Smooth muscle cell (in vitro differentiated cells): ENCODE data around the gene RPTOR. TPM values are rescaled to one million over a fixed set of nuclear protein-coding genes. Genes with fewer than 3 reads are reported as not detected.

Experiments
- DNase-seq: peaks from one replicate; lab custom pipeline; 2025; ENCODE audit not compliant: unreplicated experiment; lab: John Stamatoyannopoulos, UW
- H2AFZ ChIP-seq: fragments of 200-600 bp; sonication (generic); 2 replicates; pipeline ENCODE4 v1.6.0; 2016; ENCODE audit warnings: antibody characterized with exemption, low read depth, mild to moderate bottlenecking
- H3F3A ChIP-seq: fragments of 200-600 bp; sonication (generic); 2 replicates; pipeline ENCODE4 v1.6.0; 2017; ENCODE audit warnings: antibody characterized with exemption, low read depth
- H3K27ac ChIP-seq: fragments of 200-600 bp; sonication (generic); 2 replicates; pipeline ENCODE4 v1.5.1; 2016; ENCODE audit warnings: low read depth, mild to moderate bottlenecking
- H3K27me3 ChIP-seq: fragments of 200-600 bp; sonication (generic); 2 replicates; pipeline ENCODE4 v1.6.1; 2016; ENCODE audit warnings: low read depth, mild to moderate bottlenecking
- H3K36me3 ChIP-seq: fragments of 200-600 bp; sonication (generic); 2 replicates; pipeline ENCODE4 v1.5.1; 2016; ENCODE audit warnings: low read depth
- H3K4me1 ChIP-seq: fragments of 200-600 bp; sonication (generic); 2 replicates; pipeline ENCODE4 v1.5.1; 2016; ENCODE audit warnings: low read depth
- H3K4me2 ChIP-seq: fragments of 200-600 bp; sonication (generic); 2 replicates; pipeline ENCODE4 v1.6.0; 2016; ENCODE audit warnings: mild to moderate bottlenecking
- H3K4me3 ChIP-seq: fragments of 200-600 bp; sonication (generic); 2 replicates; pipeline ENCODE4 v1.5.1; 2016; ENCODE audit warnings: mild to moderate bottlenecking
- H3K79me2 ChIP-seq: fragments of 200-600 bp; sonication (generic); 2 replicates; pipeline ENCODE4 v1.6.0; 2016; ENCODE audit warnings: low read depth, mild to moderate bottlenecking
- H3K9ac ChIP-seq: fragments of 200-600 bp; sonication (generic); 2 replicates; pipeline ENCODE4 v1.6.0; 2016; ENCODE audit warnings: low read depth
- H3K9me3 ChIP-seq: fragments of 200-600 bp; sonication (generic); replicated peaks from 2 replicates; pipeline ENCODE4 v1.5.1; 2016; ENCODE audit warnings: low read depth
- H4K20me1 ChIP-seq: fragments of 200-600 bp; sonication (generic); 2 replicates; pipeline ENCODE4 v1.6.0; 2016; ENCODE audit warnings: low read depth
- WGBS: methylation state at CpG from one replicate; pipeline ENCODE4 v1.1.7; 2016; ENCODE audit warnings: low lambda C conversion rate; 5-methylcytosine and 5-hydroxymethylcytosine counted together
- polyA plus RNA-seq: library from polyadenylated mRNA; unstranded; fragments of >200 nt; fragmentation: Nextera tagmentation; extraction: Ambion mirVana; gene quantifications from 2 replicates; pipeline ENCODE4 v1.2.1, GENCODE V29; 2016
- total RNA-seq: library from RNA; depleted of rRNA; stranded (reverse); fragments of >200 nt; gene quantifications from 2 replicates; pipeline ENCODE4 v1.2.3, GENCODE V29; 2014
- TF ChIP-seq, protein P1 (sequence below): fragments of 200-600 bp; sonication (generic); IDR thresholded peaks from 2 replicates; pipeline ENCODE4 v1.5.1; 2017; ENCODE audit warnings: borderline replicate concordance, mild to moderate bottlenecking, antibody characterized with exemption; ENCODE audit not compliant: insufficient read depth, poor library complexity, severe bottlenecking

The RPTOR gene
- total and polyA plus RNA-seq, 2 experiments from 2014 or later = 10.6 to 12.2 TPM

DNA sequence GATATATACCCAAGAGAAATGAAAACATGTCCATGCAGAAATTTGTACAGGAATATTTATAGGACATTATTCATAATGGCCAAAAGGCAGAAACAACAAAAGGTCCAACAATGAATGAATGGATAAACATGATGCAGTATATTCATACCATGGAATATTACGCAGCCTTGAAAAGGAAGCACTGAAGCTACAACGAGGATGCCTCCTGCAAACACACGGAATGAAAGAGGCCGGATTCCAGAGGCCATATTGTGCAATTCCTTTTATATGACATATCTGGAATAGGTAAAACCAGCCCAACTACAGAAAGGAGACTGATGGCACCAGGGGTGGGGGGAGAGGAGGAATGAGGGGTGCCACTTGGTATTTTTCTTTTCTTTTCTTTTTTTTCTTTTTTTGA, 432.5 kb downstream of the RPTOR start:
- DNase-seq = no peak
- H3K9me3 ChIP-seq = no peaks in the 10 kb centered on the region
- WGBS = 92% methylated on average over 4 of the region's 4 CpGs
- H3K36me3 ChIP-seq = no peaks in the 10 kb centered on the region
- no peak overlapping the region for H3K9ac ChIP-seq
- no peak overlapping the region for H2AFZ ChIP-seq
- H3K27ac ChIP-seq = no peak overlapping the region
- TF ChIP-seq, protein P1, sequence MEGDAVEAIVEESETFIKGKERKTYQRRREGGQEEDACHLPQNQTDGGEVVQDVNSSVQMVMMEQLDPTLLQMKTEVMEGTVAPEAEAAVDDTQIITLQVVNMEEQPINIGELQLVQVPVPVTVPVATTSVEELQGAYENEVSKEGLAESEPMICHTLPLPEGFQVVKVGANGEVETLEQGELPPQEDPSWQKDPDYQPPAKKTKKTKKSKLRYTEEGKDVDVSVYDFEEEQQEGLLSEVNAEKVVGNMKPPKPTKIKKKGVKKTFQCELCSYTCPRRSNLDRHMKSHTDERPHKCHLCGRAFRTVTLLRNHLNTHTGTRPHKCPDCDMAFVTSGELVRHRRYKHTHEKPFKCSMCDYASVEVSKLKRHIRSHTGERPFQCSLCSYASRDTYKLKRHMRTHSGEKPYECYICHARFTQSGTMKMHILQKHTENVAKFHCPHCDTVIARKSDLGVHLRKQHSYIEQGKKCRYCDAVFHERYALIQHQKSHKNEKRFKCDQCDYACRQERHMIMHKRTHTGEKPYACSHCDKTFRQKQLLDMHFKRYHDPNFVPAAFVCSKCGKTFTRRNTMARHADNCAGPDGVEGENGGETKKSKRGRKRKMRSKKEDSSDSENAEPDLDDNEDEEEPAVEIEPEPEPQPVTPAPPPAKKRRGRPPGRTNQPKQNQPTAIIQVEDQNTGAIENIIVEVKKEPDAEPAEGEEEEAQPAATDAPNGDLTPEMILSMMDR = no peak
- no peaks in the 10 kb centered on the region for H4K20me1 ChIP-seq
- H3K4me2 ChIP-seq = no peak overlapping the region
- H3K4me3 ChIP-seq = no peak overlapping the region
- no peaks in the 10 kb centered on the region for H3K27me3 ChIP-seq
- H3K4me1 ChIP-seq = no peaks in the 10 kb centered on the region
- H3K79me2 ChIP-seq = no peaks in the 10 kb centered on the region
- no peaks in the 10 kb centered on the region for H3F3A ChIP-seq

DNA sequence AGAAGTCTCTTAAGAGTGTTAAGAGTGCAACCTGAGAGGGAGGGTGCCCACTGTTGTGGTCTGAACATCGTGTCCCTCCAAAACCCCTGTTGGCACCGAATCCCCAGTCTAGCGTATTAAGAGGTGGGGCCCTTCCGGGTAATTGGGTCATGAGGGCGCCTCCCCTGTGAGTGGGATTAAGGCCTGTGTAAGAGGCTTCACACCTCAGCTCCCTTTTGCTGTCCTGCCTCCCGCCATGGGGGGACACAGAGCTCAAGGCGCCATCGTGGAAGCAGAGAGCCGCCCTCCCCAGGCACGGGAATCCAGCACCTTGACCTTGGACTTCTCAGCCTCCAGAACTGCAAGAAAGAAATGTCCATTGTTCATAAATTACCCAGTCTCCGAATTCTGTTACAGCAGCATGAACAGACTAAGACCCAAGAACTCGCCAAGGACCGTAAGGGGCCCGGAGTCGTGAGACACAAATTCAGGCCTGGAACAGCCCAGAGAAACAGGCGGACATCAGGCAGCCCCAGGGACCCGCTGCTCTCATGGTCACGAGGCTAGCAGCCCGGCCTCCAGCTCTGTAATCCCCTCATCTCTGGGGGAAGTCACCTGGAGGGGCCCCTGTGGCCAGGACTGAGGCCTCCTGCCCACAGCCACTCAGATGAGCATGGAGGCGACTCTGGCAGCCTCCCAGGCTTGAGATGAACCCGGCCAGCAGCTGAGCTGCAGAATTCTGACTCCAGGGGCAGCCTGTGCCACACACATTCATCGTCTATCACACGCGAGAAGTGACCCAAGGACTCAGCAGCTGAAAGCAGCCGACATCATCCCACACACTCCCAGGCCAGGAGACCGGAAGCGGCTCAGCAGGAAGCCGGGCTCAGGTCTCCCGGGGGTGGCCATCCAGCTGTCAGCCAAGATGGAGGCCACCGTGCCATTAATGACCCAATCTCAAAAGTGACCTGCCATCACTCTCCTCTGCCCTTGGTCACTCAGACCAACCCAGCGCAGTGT, 434.2 kb downstream of the RPTOR start:
- Histone ChIP-seq H4K20me1 (no peaks in the 10 kb centered on the region), H3K27me3 (no peaks in the 10 kb centered on the region), H2AFZ (no peak overlapping the region), H3K9me3 (no peaks in the 10 kb centered on the region), H3K4me2 (no peak overlapping the region), H3F3A (no peaks in the 10 kb centered on the region), H3K4me3 (no peak overlapping the region), H3K79me2 (no peaks in the 10 kb centered on the region), H3K36me3 (no peaks in the 10 kb centered on the region), H3K4me1 (no peaks in the 10 kb centered on the region), H3K9ac (no peak overlapping the region), H3K27ac (no peak overlapping the region)
- TF ChIP-seq, protein P1 = no peak
- DNase-seq = no peak
- 78% methylated on average over 31 of the region's 31 CpGs for WGBS

DNA sequence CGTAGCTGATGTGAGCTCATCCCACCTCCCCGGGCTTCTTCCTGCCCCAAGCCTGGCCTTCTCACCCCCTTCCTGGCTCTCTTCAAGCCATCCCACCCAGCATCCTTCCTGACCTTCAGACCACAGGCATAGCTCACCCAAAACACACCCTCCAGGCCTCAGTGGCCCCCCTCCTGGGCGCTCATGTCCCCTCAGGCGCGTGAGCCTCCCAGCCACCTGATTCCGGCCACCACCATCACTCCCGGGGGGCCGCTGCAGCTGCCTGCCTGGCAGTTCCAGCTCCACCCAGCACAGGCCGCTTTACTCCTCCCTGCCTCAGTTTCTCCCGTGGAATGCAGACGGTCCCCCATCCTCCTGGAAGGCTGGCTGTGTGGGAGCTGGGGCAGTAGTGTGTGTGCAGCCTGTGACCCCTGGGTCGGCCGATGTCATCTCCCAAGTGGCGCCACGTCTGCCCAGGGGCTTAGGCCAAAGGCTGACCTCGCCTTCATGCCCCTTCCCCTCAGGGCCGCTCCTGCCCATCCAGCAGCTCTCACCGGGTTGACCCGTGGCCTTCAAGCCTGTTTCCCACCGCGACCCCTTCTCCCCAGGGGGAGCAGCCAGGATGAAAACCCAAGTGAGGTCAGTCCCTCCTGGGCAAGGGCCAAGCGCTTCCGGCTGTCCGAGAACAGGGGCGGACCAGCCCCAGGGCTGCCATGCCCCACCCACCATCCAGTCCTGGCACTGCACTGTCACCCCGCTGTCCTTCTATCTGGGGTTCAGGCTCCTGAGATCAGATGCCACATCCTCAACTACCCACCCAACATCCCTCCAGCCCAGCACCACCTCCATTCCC, 435.1 kb downstream of the RPTOR start:
- no peak overlapping the region for H3K9ac ChIP-seq
- H3K9me3 ChIP-seq = no peaks in the 10 kb centered on the region
- TF ChIP-seq, protein P1 = no peak
- no peak for DNase-seq
- no peak overlapping the region for H2AFZ ChIP-seq
- H3K27ac ChIP-seq = no peak overlapping the region
- no peaks in the 10 kb centered on the region for H3K36me3 ChIP-seq
- H3K4me1 ChIP-seq = no peaks in the 10 kb centered on the region
- no peaks in the 10 kb centered on the region for H3K79me2 ChIP-seq
- WGBS = 94% methylated on average over 26 of the region's 26 CpGs
- no peak overlapping the region for H3K4me2 ChIP-seq
- no peak overlapping the region for H3K4me3 ChIP-seq
- H3F3A ChIP-seq = peaks cover 5% of the 10 kb centered on the region
- no peaks in the 10 kb centered on the region for H4K20me1 ChIP-seq
- H3K27me3 ChIP-seq = no peaks in the 10 kb centered on the region
